Measurements from ENCODE around the gene LIN7A. TPM values are rescaled to one million over a fixed set of nuclear protein-coding genes. Genes with fewer than 3 reads are reported as not detected.

Gene LIN7A
- total RNA-seq, 2 experiments from 2014 or later = not detected

- TF ChIP-seq CTCF (IDR thresholded peaks at IDR 0.05) = no peak
- Mint-ChIP-seq H3K27ac (no peak overlapping the region), H3K9me3 (peaks cover 2% of the 10 kb centered on the region), H3K4me1 (ENCODE audit: low read depth) (no peaks in the 10 kb centered on the region), H3K4me3 (no peak overlapping the region), H3K27me3 (no peaks in the 10 kb centered on the region), H3K36me3 (ENCODE audit: low read depth) (no peaks in the 10 kb centered on the region)
- POLR2A ChIA-PET = no interaction called here
- no peaks in the 10 kb centered on the region for H3K27me3 ChIP-seq (ENCODE audit: control insufficient read depth in 1 of 2, insufficient read depth in 2 of 2, low read length in 2 of 2)
- H3K9me3 ChIP-seq (ENCODE audit: control insufficient read depth in 1 of 2, insufficient read depth in 1 of 2, low read length in 2 of 2) = peaks cover 0 to 4% of the 10 kb centered on the region in 2 experiments
- DNase-seq (no peak), ATAC-seq (ENCODE audit: poor library complexity) (no peak)
- no peaks in the 10 kb centered on the region for H3K4me1 ChIP-seq (ENCODE audit: insufficient read depth, low read length)
- intact Hi-C loops (cut with DNase I, micrococcal nuclease) = no loop called here
- no peak overlapping the region for H3K4me3 ChIP-seq (ENCODE audit: low read length)
- CTCF ChIA-PET = no interaction called here
- H3K27ac ChIP-seq (ENCODE audit: low read depth in 1 of 2, low read length in 2 of 2) = no peak overlapping the region
- H3K36me3 ChIP-seq (ENCODE audit: insufficient read depth, low read length) = no peaks in the 10 kb centered on the region
Observed at GRCh38 chr12:80924437-80924836, 13.3 kb downstream of the LIN7A start.

- intact Hi-C loops (cut with DNase I, micrococcal nuclease) = no loop called here
- no peak for ATAC-seq (ENCODE audit: poor library complexity)
Observed at GRCh38 chr12:80920006-80920405, 17.7 kb downstream of the LIN7A start.

GRCh38 chr12:80917651-80918050, 20.1 kb downstream of the LIN7A start:
- no peak overlapping the region for H3K4me3 Mint-ChIP-seq
- no peaks in the 10 kb centered on the region for H3K27me3 ChIP-seq (ENCODE audit: control insufficient read depth in 1 of 2, insufficient read depth in 2 of 2, low read length in 2 of 2)
- no peaks in the 10 kb centered on the region for H3K4me1 ChIP-seq (ENCODE audit: insufficient read depth, low read length)
- ATAC-seq (ENCODE audit: poor library complexity) = no peak
- H3K36me3 Mint-ChIP-seq (ENCODE audit: low read depth) = no peaks in the 10 kb centered on the region
- no peak overlapping the region for H3K27ac ChIP-seq (ENCODE audit: low read depth in 1 of 2, low read length in 2 of 2)
- no peaks in the 10 kb centered on the region for H3K27me3 Mint-ChIP-seq
- intact Hi-C loops (cut with DNase I, micrococcal nuclease) = no loop called here
- no peaks in the 10 kb centered on the region for H3K36me3 ChIP-seq (ENCODE audit: insufficient read depth, low read length)
- H3K9me3 ChIP-seq (ENCODE audit: control insufficient read depth in 1 of 2, insufficient read depth in 1 of 2, low read length in 2 of 2) = no peaks in the 10 kb centered on the region
- H3K4me3 ChIP-seq (ENCODE audit: low read length) = no peak overlapping the region
- no peak overlapping the region for H3K27ac Mint-ChIP-seq
- DNase-seq = no peak
- CTCF ChIA-PET = no interaction called here
- POLR2A ChIA-PET = no interaction called here
- no peaks in the 10 kb centered on the region for H3K4me1 Mint-ChIP-seq (ENCODE audit: low read depth)
- TF ChIP-seq CTCF (IDR thresholded peaks at IDR 0.05) = no peak
- H3K9me3 Mint-ChIP-seq = no peaks in the 10 kb centered on the region

More at GRCh38 chr12:80920006-80920405, 17.7 kb downstream of the LIN7A start:
- no peak for DNase-seq
- Mint-ChIP-seq H3K27ac (no peak overlapping the region), H3K36me3 (ENCODE audit: low read depth) (no peaks in the 10 kb centered on the region), H3K27me3 (no peaks in the 10 kb centered on the region), H3K4me1 (ENCODE audit: low read depth) (no peaks in the 10 kb centered on the region), H3K9me3 (no peaks in the 10 kb centered on the region), H3K4me3 (no peak overlapping the region)
- H3K9me3 ChIP-seq (ENCODE audit: control insufficient read depth in 1 of 2, insufficient read depth in 1 of 2, low read length in 2 of 2) = no peaks in the 10 kb centered on the region
- H3K27ac ChIP-seq (ENCODE audit: low read depth in 1 of 2, low read length in 2 of 2) = no peak overlapping the region
- no peaks in the 10 kb centered on the region for H3K4me1 ChIP-seq (ENCODE audit: insufficient read depth, low read length)
- no peak overlapping the region for H3K4me3 ChIP-seq (ENCODE audit: low read length)
- no peak for TF ChIP-seq CTCF (IDR thresholded peaks at IDR 0.05)
- POLR2A ChIA-PET = no interaction called here
- no peaks in the 10 kb centered on the region for H3K36me3 ChIP-seq (ENCODE audit: insufficient read depth, low read length)
- CTCF ChIA-PET = no interaction called here
- H3K27me3 ChIP-seq (ENCODE audit: control insufficient read depth in 1 of 2, insufficient read depth in 2 of 2, low read length in 2 of 2) = no peaks in the 10 kb centered on the region

Data from CD4-positive, alpha-beta T cell (primary cell).